K562 (cell line): ENCODE data around the gene AAMP. TPM values are rescaled to one million over a fixed set of nuclear protein-coding genes. Genes with fewer than 3 reads are reported as not detected.

Experiments
- ATAC-seq: fragments of 200-7000 bp; cut with Tn5 transposase; 3 replicates; pipeline ENCODE4 v1.9.1; 2020; ENCODE audit warnings: moderate library complexity
- BruUV-seq: library from RNA; stranded (reverse); fragments of 400-500 nt; replicated peaks from 2 replicates; lab custom pipeline; 2021; lab: Mats Ljungman, UMichigan
- CTCF ChIA-PET: fragments of 300-600 bp; formaldehyde crosslinking; extraction: SDS; loops from one replicate; lab custom pipeline; 2021; ENCODE audit warnings: low intra/inter-chr PET ratio; lab: Yijun Ruan, JAX
- POLR2A ChIA-PET: fragments of 300-600, 350-650 bp; sonication (Branson Sonifier 250); formaldehyde crosslinking; extraction: SDS; loops from one replicate; lab custom pipeline; 2021; ENCODE audit warnings: antibody characterized with exemption, inconsistent platforms; lab: Yijun Ruan, JAX
- DNase-seq, 4 experiments: peaks; one replicate each; pipeline versions ENCODE4 v3.0.0 to v3.0.0-alpha.2; 2011 to 2018; ENCODE audit warnings: low spot score in 3 of 4, mixed read lengths in 3 of 4; ENCODE audit errors: extremely low read depth in 1 of 4
- FAIRE-seq: peaks from 2 replicates; lab custom pipeline; 2011; peaks lifted over from hg19 to GRCh38; lab: Jason Lieb, UNC
- H2AFZ ChIP-seq: 2 replicates; pipeline ENCODE4 v1.6.0; 2011; ENCODE audit warnings: low read depth, low read length, control low read depth, inconsistent platforms
- H3K27ac ChIP-seq: fragments of 200-600 bp; 3 replicates; pipeline ENCODE4 v1.8.0; 2011; ENCODE audit warnings: low read depth, mild to moderate bottlenecking, control low read depth, inconsistent platforms, low read length, moderate library complexity, mixed read lengths; ENCODE audit errors: extremely low read depth
- H3K27me3 ChIP-seq, 2 experiments: fragments of 300-600 bp in 1 of 2; 2 replicates in 1 of 2; 3 replicates in 1 of 2; pipeline versions ENCODE4 v1.6.0 to v1.8.0; 2011; ENCODE audit warnings: inconsistent platforms in 2 of 2, low read length in 2 of 2, mild to moderate bottlenecking in 1 of 2, mixed read lengths in 1 of 2, moderate library complexity in 1 of 2; ENCODE audit not compliant: control insufficient read depth in 2 of 2, insufficient read depth in 2 of 2
- H3K36me3 ChIP-seq: fragments of 300-600 bp; 3 replicates; pipeline ENCODE4 v1.8.0; 2011; ENCODE audit warnings: mild to moderate bottlenecking, low read length, inconsistent platforms; ENCODE audit not compliant: control insufficient read depth, insufficient read depth
- H3K4me1 ChIP-seq, 2 experiments: fragments of 200-600 bp in 1 of 2; replicated peaks in 1 of 2; 2 replicates in 1 of 2; 3 replicates in 1 of 2; pipeline versions ENCODE4 v1.5.1 to v1.8.0; 2011; ENCODE audit warnings: inconsistent platforms in 2 of 2, low read length in 2 of 2, mild to moderate bottlenecking in 1 of 2, mixed read lengths in 1 of 2, moderate library complexity in 1 of 2; ENCODE audit not compliant: control insufficient read depth in 2 of 2, insufficient read depth in 2 of 2
- H3K4me2 ChIP-seq: 2 replicates; pipeline ENCODE4 v1.6.1; 2011; ENCODE audit warnings: low read length, control low read depth, inconsistent platforms, mixed read lengths; ENCODE audit not compliant: insufficient read depth
- H3K4me3 ChIP-seq: fragments of 200-600 bp; sonication (generic), shearing (Covaris generic); 2 replicates; pipeline ENCODE4 v1.5.1; 2016; ENCODE audit warnings: control low read depth, inconsistent platforms
- H3K79me2 ChIP-seq: fragments of 200-600 bp; 3 replicates; pipeline ENCODE4 v1.8.0; 2011; ENCODE audit warnings: low read length, inconsistent platforms; ENCODE audit not compliant: control insufficient read depth, insufficient read depth
- H3K9ac ChIP-seq, 2 experiments: 2 replicates each; pipeline versions ENCODE4 v1.6.0 to v1.6.1; 2011; ENCODE audit warnings: low read depth in 2 of 2, low read length in 2 of 2, control low read depth in 1 of 2, inconsistent platforms in 1 of 2, mild to moderate bottlenecking in 1 of 2, mixed read lengths in 1 of 2; ENCODE audit not compliant: insufficient read depth in 1 of 2
- H3K9me1 ChIP-seq: one replicate; pipeline ENCODE4 v1.6.0; 2011; ENCODE audit warnings: inconsistent platforms, mild to moderate bottlenecking, low read length, moderate library complexity; ENCODE audit not compliant: control insufficient read depth, insufficient read depth
- H3K9me3 ChIP-seq: replicated peaks from 2 replicates; pipeline ENCODE4 v1.5.1; 2011; ENCODE audit warnings: low read depth, low read length, inconsistent platforms; ENCODE audit not compliant: control insufficient read depth, insufficient read depth
- H4K20me1 ChIP-seq: replicated peaks from 2 replicates; pipeline ENCODE4 v1.6.1; 2011; ENCODE audit warnings: low read length, inconsistent platforms, mixed read lengths; ENCODE audit not compliant: control insufficient read depth, insufficient read depth
- ELF4 ChIP-seq: fragments of 450-650 bp; formaldehyde crosslinking; IDR thresholded peaks from 2 replicates; pipeline ENCODE4 v1.4.0; 2022; ENCODE audit warnings: missing genetic modification characterization
- HEY1 ChIP-seq: fragments of 250-450 bp; sonication (Bioruptor Pico); IDR thresholded peaks from 2 replicates; pipeline ENCODE4 v1.5.0; 2020; ENCODE audit warnings: mild to moderate bottlenecking, moderate library complexity, borderline replicate concordance
- IRF2 ChIP-seq: sonication (generic); formaldehyde crosslinking; IDR thresholded peaks from 2 replicates; pipeline ENCODE4 v1.8.1; 2022; ENCODE audit warnings: mild to moderate bottlenecking, missing genetic modification reagents
- SMAD2 ChIP-seq: fragments of 150-350 bp; IDR thresholded peaks from 2 replicates; pipeline ENCODE4 v1.6.1; 2014; ENCODE audit warnings: low read depth, mild to moderate bottlenecking, low read length
- ZNF12 ChIP-seq: sonication (generic); formaldehyde crosslinking; IDR thresholded peaks from 2 replicates; pipeline ENCODE4 v1.4.0; 2020; ENCODE audit warnings: mild to moderate bottlenecking, missing genetic modification reagents
- ZNF263 ChIP-seq: sonication (generic); formaldehyde crosslinking; IDR thresholded peaks from 2 replicates; pipeline ENCODE4 v1.8.0; 2022; ENCODE audit warnings: mild to moderate bottlenecking, missing genetic modification reagents, borderline replicate concordance
- ZNF586 ChIP-seq: fragments of 450-650 bp; formaldehyde crosslinking; conservative IDR thresholded peaks from 2 replicates; pipeline ENCODE4 v1.4.0; 2020; ENCODE audit warnings: mild to moderate bottlenecking, moderate library complexity
- ZNF764 ChIP-seq: fragments of 250-450 bp; sonication (Bioruptor Pico); IDR thresholded peaks from 2 replicates; pipeline ENCODE4 v1.4.0; 2020; ENCODE audit warnings: low read depth, mild to moderate bottlenecking, moderate library complexity
- WGBS: fragments of 100-300 bp; shearing (Covaris generic); methylation state at CpG from one replicate; pipeline ENCODE4 v1.1.6; 2016; ENCODE audit warnings: low coverage, mixed read lengths; ENCODE audit not compliant: insufficient coverage; ENCODE audit errors: missing lambda C conversion rate; 5-methylcytosine and 5-hydroxymethylcytosine counted together
- in situ Hi-C: fragments of 300-500 bp; cut with MboI; formaldehyde crosslinking; loops from 4 replicates; pipeline ENCODE4 v1.15.0; 2018; ENCODE audit warnings: inconsistent platforms, mixed read lengths
- intact Hi-C: fragments of 100-400 bp; cut with micrococcal nuclease; formaldehyde crosslinking; loops from 2 replicates; pipeline ENCODE4 v1.14.2; 2022
- polyA plus RNA-seq, 8 experiments: library from polyadenylated mRNA; depleted of rRNA in 4 of 8; stranded (reverse) in 5 of 8; unstranded in 3 of 8; fragments of >200 nt; fragmentation: Nextera tagmentation in 2 of 8; fragmentation: Illumina TruSeq in 1 of 8; extraction: Ambion mirVana in 2 of 8; extraction: Trizol in 1 of 8; gene quantifications; 2 replicates each; pipeline versions ENCODE4 v1.2.1 to v1.2.3, GENCODE V29; 2011 to 2014; ENCODE audit warnings: inconsistent platforms in 1 of 8, missing spikeins in 1 of 8
- total RNA-seq, 7 experiments: library from RNA; depleted of rRNA in 6 of 7; stranded (reverse); fragments of >200 nt in 6 of 7; fragmentation: Illumina TruSeq in 2 of 7; extraction: Trizol in 2 of 7; gene quantifications; 2 replicates each; pipeline versions ENCODE4 v1.2.1 to v1.2.3, GENCODE V29; 2011 to 2021; ENCODE audit warnings: low replicate concordance in 1 of 7
- TF ChIP-seq, protein P1 (sequence below): fragments of 450-650 bp; formaldehyde crosslinking; IDR thresholded peaks from 2 replicates; pipeline ENCODE4 v1.4.0; 2022; ENCODE audit warnings: missing genetic modification characterization

AAMP gene
- total and polyA plus RNA-seq, 9 of the 15 experiments (the other 6 are each of a cell fraction or from before 2014, with no cell fraction given), result 5.7 to 197 (median 94.1) TPM

DNA sequence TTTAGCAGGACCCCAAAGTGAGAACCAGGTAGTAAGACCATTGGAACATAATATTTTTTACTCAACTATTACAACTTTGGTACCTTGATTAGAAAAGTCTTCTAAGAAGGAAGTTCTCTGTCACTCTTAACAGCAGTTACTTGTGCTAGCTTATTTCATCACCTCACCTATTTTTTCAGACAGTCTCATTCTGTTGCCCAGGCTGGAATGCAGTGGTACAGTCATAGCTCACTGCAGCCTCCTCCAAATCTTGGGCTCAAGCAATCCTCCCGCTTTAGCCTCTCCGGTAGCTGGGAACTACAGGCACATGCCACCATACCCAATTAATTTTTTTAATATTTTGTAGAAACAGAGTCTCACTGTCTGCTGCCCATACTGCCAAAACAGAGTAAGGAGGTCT, 34.9 kb downstream of the AAMP start:
- Histone ChIP-seq H3K4me3 (no peak overlapping the region), H3K27ac (no peak overlapping the region), H4K20me1 (no peaks in the 10 kb centered on the region), H3K9me1 (no peaks in the 10 kb centered on the region), H3K4me2 (no peak overlapping the region), H3K9me3 (no peaks in the 10 kb centered on the region), H3K79me2 (no peaks in the 10 kb centered on the region), H3K4me1 (no peaks in the 10 kb centered on the region; a peak in 1 of 5 replicates), H2AFZ (no peak overlapping the region), H3K27me3 (no peaks in the 10 kb centered on the region), H3K9ac (no peak overlapping the region), H3K36me3 (peaks cover 75% of the 10 kb centered on the region)
- POLR2A ChIA-PET, result interaction anchor here (0.7 to 2.0 kb wide), 2 partner anchors 12 to 17 kb away, joined by 3 to 8 read pairs; no protein-coding TSS in a partner anchor
- CTCF ChIA-PET, result no interaction called here
- no TSS peak for BruUV-seq
- WGBS, result 100% methylated on average over 2 of the region's 2 CpGs
- DNase-seq (no peak), FAIRE-seq (no peak), ATAC-seq (no peak)
- TF ChIP-seq ZNF586 (CRISPR knock-in tag) (no peak), ZNF12 (CRISPR knock-in tag) (no peak), ELF4 (CRISPR knock-in tag) (no peak), ZNF764 (CRISPR knock-in tag) (no peak), ZNF263 (CRISPR knock-in tag) (no peak), SMAD2 (no peak), IRF2 (CRISPR knock-in tag) (no peak), HEY1 (no peak)
- TF ChIP-seq, protein P1, sequence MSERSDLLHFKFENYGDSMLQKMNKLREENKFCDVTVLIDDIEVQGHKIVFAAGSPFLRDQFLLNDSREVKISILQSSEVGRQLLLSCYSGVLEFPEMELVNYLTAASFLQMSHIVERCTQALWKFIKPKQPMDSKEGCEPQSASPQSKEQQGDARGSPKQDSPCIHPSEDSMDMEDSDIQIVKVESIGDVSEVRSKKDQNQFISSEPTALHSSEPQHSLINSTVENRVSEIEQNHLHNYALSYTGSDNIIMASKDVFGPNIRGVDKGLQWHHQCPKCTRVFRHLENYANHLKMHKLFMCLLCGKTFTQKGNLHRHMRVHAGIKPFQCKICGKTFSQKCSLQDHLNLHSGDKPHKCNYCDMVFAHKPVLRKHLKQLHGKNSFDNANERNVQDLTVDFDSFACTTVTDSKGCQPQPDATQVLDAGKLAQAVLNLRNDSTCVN, result no peak
- intact Hi-C loops, result no loop called here
- in situ Hi-C loops, result no loop called here
